GM23248 (cell line): ENCODE measurements around the gene NHLRC1. TPM values are rescaled to one million over a fixed set of nuclear protein-coding genes. Genes with fewer than 3 reads are reported as not detected.
A peak's percentile ranks its signal among the peaks of the same experiment; 100 is the strongest.

Experiments
- DNase-seq: peaks from one replicate; pipeline ENCODE4 v3.0.0-alpha.2; 2015
- H2AFZ ChIP-seq: fragments of 200-600 bp; sonication (generic); 2 replicates; pipeline ENCODE4 v1.6.1; 2016; ENCODE audit warnings: antibody characterized with exemption
- H3F3A ChIP-seq: fragments of 200-600 bp; sonication (generic); 2 replicates; pipeline ENCODE4 v1.6.1; 2016; ENCODE audit warnings: mild to moderate bottlenecking, antibody characterized with exemption, mixed run types; ENCODE audit not compliant: insufficient read depth
- H3K27ac ChIP-seq: fragments of 200-600 bp; sonication (generic); 2 replicates; pipeline ENCODE4 v1.5.1; 2016; ENCODE audit warnings: mild to moderate bottlenecking
- H3K27me3 ChIP-seq: fragments of 200-600 bp; sonication (generic); replicated peaks from 2 replicates; pipeline ENCODE4 v1.6.1; 2016; ENCODE audit warnings: mild to moderate bottlenecking; ENCODE audit not compliant: insufficient read depth
- H3K36me3 ChIP-seq: fragments of 200-600 bp; sonication (generic); 2 replicates; pipeline ENCODE4 v1.6.1; 2016; ENCODE audit warnings: low read depth, mild to moderate bottlenecking
- H3K4me1 ChIP-seq: fragments of 200-600 bp; sonication (generic); 2 replicates; pipeline ENCODE4 v1.6.1; 2016; ENCODE audit warnings: mild to moderate bottlenecking; ENCODE audit not compliant: insufficient read depth
- H3K4me2 ChIP-seq: fragments of 200-600 bp; sonication (generic); one replicate; pipeline ENCODE4 v1.6.1; 2016; ENCODE audit warnings: mild to moderate bottlenecking; ENCODE audit not compliant: unreplicated experiment
- H3K4me3 ChIP-seq: fragments of 200-600 bp; sonication (generic); 2 replicates; pipeline ENCODE4 v1.5.1; 2016; ENCODE audit warnings: mild to moderate bottlenecking
- H3K79me2 ChIP-seq: fragments of 200-600 bp; sonication (generic); 2 replicates; pipeline ENCODE4 v1.6.1; 2016; ENCODE audit warnings: mild to moderate bottlenecking; ENCODE audit not compliant: insufficient read depth
- H3K9ac ChIP-seq: fragments of 200-600 bp; sonication (generic); 2 replicates; pipeline ENCODE4 v1.6.1; 2016; ENCODE audit warnings: mild to moderate bottlenecking
- H3K9me2 ChIP-seq: fragments of 200-600 bp; sonication (generic); 2 replicates; pipeline ENCODE4 v1.6.1; 2016; ENCODE audit warnings: mixed run types, mild to moderate bottlenecking, moderate library complexity; ENCODE audit not compliant: insufficient read depth
- H3K9me3 ChIP-seq: fragments of 200-600 bp; sonication (generic); one replicate; pipeline ENCODE4 v1.6.1; 2017; ENCODE audit warnings: low read depth
- H4K20me1 ChIP-seq: fragments of 200-600 bp; sonication (generic); 2 replicates; pipeline ENCODE4 v1.6.0; 2016; ENCODE audit not compliant: insufficient read depth
- EZH2 ChIP-seq: fragments of 200-600 bp; sonication (generic); IDR thresholded peaks from 2 replicates; pipeline ENCODE4 v1.6.1; 2018; ENCODE audit warnings: antibody characterized with exemption, mild to moderate bottlenecking; ENCODE audit not compliant: insufficient read depth, poor library complexity, severe bottlenecking
- EZH2phosphoT487 ChIP-seq: fragments of 200-600 bp; sonication (generic); IDR thresholded peaks from 2 replicates; pipeline ENCODE4 v1.6.1; 2018; ENCODE audit warnings: antibody characterized with exemption, moderate library complexity, mild to moderate bottlenecking, low read depth; ENCODE audit not compliant: insufficient read depth
- WGBS, 2 experiments: methylation state at CpG; one replicate each; pipeline ENCODE4 v1.1.6; 2015 to 2017; ENCODE audit warnings: low lambda C conversion rate in 2 of 2, low coverage in 1 of 2; ENCODE audit errors: missing lambda C conversion rate in 2 of 2; 5-methylcytosine and 5-hydroxymethylcytosine counted together
- in situ Hi-C: fragments of 300-500 bp; cut with MboI; formaldehyde crosslinking; loops from 2 replicates; pipeline ENCODE4 v1.15.0; 2020
- polyA plus RNA-seq: library from polyadenylated mRNA; unstranded; fragments of >200 nt; fragmentation: Nextera tagmentation; extraction: Ambion mirVana; gene quantifications from 2 replicates; pipeline ENCODE4 v1.2.1, GENCODE V29; 2016
- total RNA-seq: library from RNA; depleted of rRNA; stranded (reverse); fragments of >200 nt; shearing (Covaris generic); gene quantifications from 2 replicates; pipeline ENCODE4 v1.2.3, GENCODE V29; 2014; rRNA removed

The NHLRC1 gene
- total and polyA plus RNA-seq, 2 experiments from 2014 or later = 2.5 to 3.1 TPM

DNA sequence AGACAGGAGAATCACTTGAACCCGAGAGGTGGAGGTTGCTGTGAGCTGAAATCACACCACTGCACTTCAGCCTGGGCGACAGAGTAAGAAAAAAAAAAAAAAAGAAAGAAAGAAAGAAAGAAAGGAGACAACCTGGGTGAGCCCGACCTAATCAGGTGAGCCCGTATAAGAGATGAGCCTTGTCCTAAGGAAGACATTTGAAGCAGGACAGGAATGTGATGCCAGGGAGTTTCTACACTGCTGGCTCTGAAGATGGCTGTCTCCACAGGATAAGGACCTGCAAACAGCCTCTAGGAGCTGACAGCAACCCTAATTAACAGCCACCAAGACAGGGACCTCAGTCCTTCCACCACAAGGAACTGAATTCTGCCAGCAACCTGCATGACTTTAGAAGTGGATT, 41.9 kb downstream of the NHLRC1 start:
- DNase-seq = no peak
- Histone ChIP-seq H3K27me3 (no peaks in the 10 kb centered on the region), H3K4me2 (no peak overlapping the region), H2AFZ (no peak overlapping the region), H3K9me3 (no peaks in the 10 kb centered on the region), H3K36me3 (no peaks in the 10 kb centered on the region), H4K20me1 (no peaks in the 10 kb centered on the region), H3K4me3 (no peak overlapping the region), H3K4me1 (peaks cover 11% of the 10 kb centered on the region), H3K9ac (no peak overlapping the region), H3K27ac (no peak overlapping the region), H3K79me2 (no peaks in the 10 kb centered on the region), H3F3A (peaks cover 7% of the 10 kb centered on the region; the same call in 1 of the 2 replicates), H3K9me2 (no peaks in the 10 kb centered on the region)
- in situ Hi-C loops = no loop called here
- TF ChIP-seq EZH2 (no peak), EZH2phosphoT487 (no peak)
- 69 to 81% methylated on average over 4 of the region's 4 CpGs for WGBS, 2 experiments

DNA sequence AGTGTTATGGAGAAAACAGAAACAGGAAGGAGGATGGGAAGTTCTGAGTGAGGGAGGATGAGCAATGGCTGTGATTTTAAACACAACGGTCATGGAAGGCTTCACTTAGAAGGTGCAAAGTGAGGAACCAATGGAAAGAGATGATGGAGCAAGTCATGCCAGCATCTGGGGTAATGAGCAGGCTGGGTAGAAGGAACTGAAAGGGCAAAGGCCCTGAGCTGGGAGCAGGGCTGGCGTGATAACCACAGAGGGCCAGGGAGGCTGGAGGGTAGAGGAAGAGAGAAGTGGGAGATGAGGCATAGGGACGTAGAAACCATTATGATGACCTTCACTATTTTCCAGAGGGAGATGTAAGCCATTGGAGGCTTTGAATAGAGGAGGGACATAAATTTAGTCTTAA, 43.6 kb downstream of the NHLRC1 start:
- Histone ChIP-seq H3K4me1 (peaks cover 11% of the 10 kb centered on the region), H3K9me3 (no peaks in the 10 kb centered on the region), H3K36me3 (no peaks in the 10 kb centered on the region), H3K9me2 (no peaks in the 10 kb centered on the region), H3F3A (peaks cover 7% of the 10 kb centered on the region; the same call in 1 of the 2 replicates), H3K9ac (no peak overlapping the region), H3K4me2 (no peak overlapping the region), H3K27me3 (no peaks in the 10 kb centered on the region), H2AFZ (no peak overlapping the region), H4K20me1 (no peaks in the 10 kb centered on the region), H3K27ac (no peak overlapping the region), H3K79me2 (no peaks in the 10 kb centered on the region), H3K4me3 (no peak overlapping the region)
- TF ChIP-seq EZH2phosphoT487 (no peak), EZH2 (no peak)
- 92 to 98% methylated on average over 3 of the region's 3 CpGs for WGBS, 2 experiments
- no peak for DNase-seq
- in situ Hi-C loops = no loop called here

DNA sequence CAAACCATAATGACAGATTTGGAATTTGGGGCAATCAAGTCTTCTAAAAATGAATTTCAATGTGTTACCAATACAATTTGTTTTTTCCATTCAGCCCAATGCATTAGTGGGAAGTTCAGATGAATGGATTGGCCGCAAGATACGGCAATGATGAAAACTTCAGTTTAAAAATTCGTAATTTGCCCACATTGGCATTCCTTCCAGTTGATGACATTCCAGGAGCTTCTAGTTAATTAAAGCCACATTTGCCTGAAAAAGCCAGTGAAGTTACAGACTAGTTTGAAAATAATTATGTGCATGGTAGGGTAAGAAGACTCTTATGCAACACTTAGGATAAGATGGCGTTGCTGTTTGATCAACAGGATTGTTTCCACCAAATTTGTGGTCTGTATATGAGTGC, 46.2 kb downstream of the NHLRC1 start:
- in situ Hi-C loops = no loop called here
- Histone ChIP-seq H3K9ac (no peak overlapping the region), H3K9me3 (no peaks in the 10 kb centered on the region), H3K36me3 (no peaks in the 10 kb centered on the region), H3K4me1 (peaks cover 11% of the 10 kb centered on the region), H4K20me1 (no peaks in the 10 kb centered on the region), H3K4me2 (no peak overlapping the region), H3K27ac (no peak overlapping the region; the same call in 1 of the 2 replicates), H3K9me2 (no peaks in the 10 kb centered on the region), H3F3A (peaks cover 7% of the 10 kb centered on the region; the same call in 1 of the 2 replicates), H3K27me3 (no peaks in the 10 kb centered on the region), H3K79me2 (no peaks in the 10 kb centered on the region), H3K4me3 (no peak overlapping the region), H2AFZ (peak overlapping the region; percentile 45; the same call in 1 of the 2 replicates)
- peak; percentile 62 for DNase-seq
- WGBS, 2 experiments = 18 to 29% methylated on average over 4 of the region's 4 CpGs
- TF ChIP-seq EZH2phosphoT487 = no peak
- TF ChIP-seq EZH2 = no peak

DNA sequence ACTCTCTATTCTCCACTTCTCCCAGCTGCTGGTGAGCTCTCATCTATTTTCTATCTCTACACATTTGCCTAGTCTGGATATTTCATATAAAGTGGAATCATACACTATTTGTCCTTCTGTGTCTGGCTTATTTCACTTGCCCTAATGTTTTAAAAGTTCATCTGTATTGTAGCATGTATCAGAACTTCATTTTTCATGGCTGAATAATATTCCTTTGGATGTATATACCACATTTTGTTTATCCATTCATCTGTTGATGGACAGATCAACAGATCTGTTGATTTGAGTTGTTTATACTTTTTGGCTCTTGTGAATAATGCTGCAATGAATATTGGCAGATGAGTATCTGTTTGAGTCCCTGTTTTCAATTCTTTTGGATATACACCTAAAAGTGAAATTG, 49.6 kb downstream of the NHLRC1 start:
- Histone ChIP-seq H3K9ac (no peak overlapping the region), H3K36me3 (no peaks in the 10 kb centered on the region), H3K27ac (no peak overlapping the region), H3K9me3 (no peaks in the 10 kb centered on the region), H3K27me3 (no peaks in the 10 kb centered on the region), H3K79me2 (no peaks in the 10 kb centered on the region), H3K9me2 (no peaks in the 10 kb centered on the region), H3K4me3 (no peak overlapping the region), H4K20me1 (no peaks in the 10 kb centered on the region), H3K4me2 (no peak overlapping the region), H3K4me1 (peaks cover 11% of the 10 kb centered on the region), H3F3A (peaks cover 7% of the 10 kb centered on the region; the same call in 1 of the 2 replicates), H2AFZ (no peak overlapping the region)
- in situ Hi-C loops = no loop called here
- DNase-seq = no peak
- TF ChIP-seq EZH2phosphoT487 = no peak
- TF ChIP-seq EZH2 = no peak

DNA sequence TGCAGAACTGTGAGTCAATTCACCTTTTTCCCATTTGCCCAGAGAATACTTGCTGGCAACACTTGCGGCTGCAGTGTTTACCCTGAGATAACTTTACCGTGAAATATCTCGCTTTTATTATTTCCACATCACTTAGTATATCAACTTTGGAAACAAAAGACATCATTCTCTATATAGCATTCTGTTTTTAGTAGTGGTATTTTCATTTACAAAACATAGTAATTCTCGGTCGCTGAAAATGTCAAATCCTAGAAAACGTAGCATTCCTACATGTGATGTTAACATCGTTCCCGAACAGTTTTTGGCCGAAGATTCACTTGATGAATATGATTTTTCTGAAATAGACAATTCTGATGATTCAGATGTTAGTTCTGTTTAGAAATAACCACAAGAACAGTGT, 52.0 kb downstream of the NHLRC1 start:
- Histone ChIP-seq H3K9me3 (no peaks in the 10 kb centered on the region), H3K9ac (no peak overlapping the region), H3K4me3 (no peak overlapping the region), H3K4me1 (no peaks in the 10 kb centered on the region), H3F3A (no peaks in the 10 kb centered on the region), H4K20me1 (no peaks in the 10 kb centered on the region), H3K36me3 (no peaks in the 10 kb centered on the region), H3K27ac (no peak overlapping the region), H3K79me2 (no peaks in the 10 kb centered on the region), H3K9me2 (no peaks in the 10 kb centered on the region), H3K4me2 (no peak overlapping the region), H2AFZ (no peak overlapping the region), H3K27me3 (no peaks in the 10 kb centered on the region)
- no peak for TF ChIP-seq EZH2
- TF ChIP-seq EZH2phosphoT487 = no peak
- DNase-seq = no peak
- WGBS, 2 experiments = 95 to 96% methylated on average over 9 of the region's 9 CpGs
- in situ Hi-C loops = no loop called here

Other genes with a start within 250 kb of the NHLRC1 start
- 46.0 and 47.3 TPM in 2 replicates for gene KIF13A, start 135.0 kb downstream of the NHLRC1 start, total RNA-seq
- gene KIF13A, start 135.0 kb downstream of the NHLRC1 start, polyA plus RNA-seq = 5.0 and 7.4 TPM in 2 replicates
- 14.8 and 22.6 TPM in 2 replicates for gene TPMT, start 32.4 kb upstream of the NHLRC1 start, total RNA-seq
- gene TPMT, start 32.4 kb upstream of the NHLRC1 start, polyA plus RNA-seq = 22.6 and 23.5 TPM in 2 replicates
- gene KDM1B, start 32.7 kb upstream of the NHLRC1 start, total RNA-seq = 13.2 and 16.0 TPM in 2 replicates
- gene KDM1B, start 32.7 kb upstream of the NHLRC1 start, polyA plus RNA-seq = 9.0 and 10.2 TPM in 2 replicates
- 90.3 and 101 TPM in 2 replicates for gene DEK, start 141.9 kb upstream of the NHLRC1 start, total RNA-seq
- 108 and 116 TPM in 2 replicates for gene DEK, start 141.9 kb upstream of the NHLRC1 start, polyA plus RNA-seq